ENCODE measurements around the gene BIRC6.

DNA sequence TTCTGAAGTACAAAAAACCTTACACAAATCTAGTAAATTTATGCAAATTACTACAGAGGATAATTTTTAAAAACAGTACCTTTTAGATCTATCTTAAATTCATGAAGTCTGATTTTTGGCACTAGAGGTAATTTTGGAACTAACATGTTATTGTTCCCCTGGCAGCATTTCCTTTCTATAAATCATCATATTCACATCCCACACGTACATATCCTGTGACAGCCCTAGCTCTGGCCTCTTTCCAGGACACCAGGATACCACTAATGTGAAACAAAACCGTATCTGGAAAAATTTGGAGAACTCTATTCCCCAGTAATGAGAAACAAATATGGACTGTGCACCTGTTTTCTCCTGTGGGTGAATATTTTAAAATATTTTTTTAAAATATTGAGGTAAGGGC, 14.0 kb upstream of the BIRC6 start:
- no peak for TF ChIP-seq PPARA (CRISPR knock-in tag; IDR thresholded peaks at IDR 0.05; ENCODE audit: borderline replicate concordance)
- TF ChIP-seq ZFP30 (CRISPR knock-in tag; IDR thresholded peaks at IDR 0.05), result no peak
- no peak for TF ChIP-seq ZNF565 (CRISPR knock-in tag; conservative IDR thresholded peaks at IDR 0.05; ENCODE audit: low read depth)
- TF ChIP-seq, protein P1, sequence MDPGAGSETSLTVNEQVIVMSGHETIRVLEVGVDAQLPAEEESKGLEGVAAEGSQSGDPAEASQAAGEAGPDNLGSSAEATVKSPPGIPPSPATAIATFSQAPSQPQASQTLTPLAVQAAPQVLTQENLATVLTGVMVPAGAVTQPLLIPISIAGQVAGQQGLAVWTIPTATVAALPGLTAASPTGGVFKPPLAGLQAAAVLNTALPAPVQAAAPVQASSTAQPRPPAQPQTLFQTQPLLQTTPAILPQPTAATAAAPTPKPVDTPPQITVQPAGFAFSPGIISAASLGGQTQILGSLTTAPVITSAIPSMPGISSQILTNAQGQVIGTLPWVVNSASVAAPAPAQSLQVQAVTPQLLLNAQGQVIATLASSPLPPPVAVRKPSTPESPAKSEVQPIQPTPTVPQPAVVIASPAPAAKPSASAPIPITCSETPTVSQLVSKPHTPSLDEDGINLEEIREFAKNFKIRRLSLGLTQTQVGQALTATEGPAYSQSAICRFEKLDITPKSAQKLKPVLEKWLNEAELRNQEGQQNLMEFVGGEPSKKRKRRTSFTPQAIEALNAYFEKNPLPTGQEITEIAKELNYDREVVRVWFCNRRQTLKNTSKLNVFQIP (CRISPR knock-in tag; IDR thresholded peaks at IDR 0.05; ENCODE audit: borderline replicate concordance, low read depth), result no peak
- TF ChIP-seq, protein P2, sequence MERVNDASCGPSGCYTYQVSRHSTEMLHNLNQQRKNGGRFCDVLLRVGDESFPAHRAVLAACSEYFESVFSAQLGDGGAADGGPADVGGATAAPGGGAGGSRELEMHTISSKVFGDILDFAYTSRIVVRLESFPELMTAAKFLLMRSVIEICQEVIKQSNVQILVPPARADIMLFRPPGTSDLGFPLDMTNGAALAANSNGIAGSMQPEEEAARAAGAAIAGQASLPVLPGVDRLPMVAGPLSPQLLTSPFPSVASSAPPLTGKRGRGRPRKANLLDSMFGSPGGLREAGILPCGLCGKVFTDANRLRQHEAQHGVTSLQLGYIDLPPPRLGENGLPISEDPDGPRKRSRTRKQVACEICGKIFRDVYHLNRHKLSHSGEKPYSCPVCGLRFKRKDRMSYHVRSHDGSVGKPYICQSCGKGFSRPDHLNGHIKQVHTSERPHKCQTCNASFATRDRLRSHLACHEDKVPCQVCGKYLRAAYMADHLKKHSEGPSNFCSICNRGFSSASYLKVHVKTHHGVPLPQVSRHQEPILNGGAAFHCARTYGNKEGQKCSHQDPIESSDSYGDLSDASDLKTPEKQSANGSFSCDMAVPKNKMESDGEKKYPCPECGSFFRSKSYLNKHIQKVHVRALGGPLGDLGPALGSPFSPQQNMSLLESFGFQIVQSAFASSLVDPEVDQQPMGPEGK (CRISPR knock-in tag; IDR thresholded peaks at IDR 0.05; ENCODE audit: borderline replicate concordance), result no peak
- TF ChIP-seq, protein P3, sequence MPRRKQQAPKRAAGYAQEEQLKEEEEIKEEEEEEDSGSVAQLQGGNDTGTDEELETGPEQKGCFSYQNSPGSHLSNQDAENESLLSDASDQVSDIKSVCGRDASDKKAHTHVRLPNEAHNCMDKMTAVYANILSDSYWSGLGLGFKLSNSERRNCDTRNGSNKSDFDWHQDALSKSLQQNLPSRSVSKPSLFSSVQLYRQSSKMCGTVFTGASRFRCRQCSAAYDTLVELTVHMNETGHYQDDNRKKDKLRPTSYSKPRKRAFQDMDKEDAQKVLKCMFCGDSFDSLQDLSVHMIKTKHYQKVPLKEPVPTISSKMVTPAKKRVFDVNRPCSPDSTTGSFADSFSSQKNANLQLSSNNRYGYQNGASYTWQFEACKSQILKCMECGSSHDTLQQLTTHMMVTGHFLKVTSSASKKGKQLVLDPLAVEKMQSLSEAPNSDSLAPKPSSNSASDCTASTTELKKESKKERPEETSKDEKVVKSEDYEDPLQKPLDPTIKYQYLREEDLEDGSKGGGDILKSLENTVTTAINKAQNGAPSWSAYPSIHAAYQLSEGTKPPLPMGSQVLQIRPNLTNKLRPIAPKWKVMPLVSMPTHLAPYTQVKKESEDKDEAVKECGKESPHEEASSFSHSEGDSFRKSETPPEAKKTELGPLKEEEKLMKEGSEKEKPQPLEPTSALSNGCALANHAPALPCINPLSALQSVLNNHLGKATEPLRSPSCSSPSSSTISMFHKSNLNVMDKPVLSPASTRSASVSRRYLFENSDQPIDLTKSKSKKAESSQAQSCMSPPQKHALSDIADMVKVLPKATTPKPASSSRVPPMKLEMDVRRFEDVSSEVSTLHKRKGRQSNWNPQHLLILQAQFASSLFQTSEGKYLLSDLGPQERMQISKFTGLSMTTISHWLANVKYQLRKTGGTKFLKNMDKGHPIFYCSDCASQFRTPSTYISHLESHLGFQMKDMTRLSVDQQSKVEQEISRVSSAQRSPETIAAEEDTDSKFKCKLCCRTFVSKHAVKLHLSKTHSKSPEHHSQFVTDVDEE (CRISPR knock-in tag; IDR thresholded peaks at IDR 0.05), result no peak

Measured in SK-N-SH treated with all-trans-retinoic acid at 6 μM for 48 hours (cell line).